T-helper 2 cell treated with Interferon-gamma antibody and Interleukin-4, amounts not matched to agents 100 ng/mL and 5 ng/mL, for 36 hours (primary cell): ENCODE data around the gene ZNF598. TPM values are rescaled to one million over a fixed set of nuclear protein-coding genes. Genes with fewer than 3 reads are reported as not detected.
"Not testable (repeated sequence)": the region's sequence is repeated elsewhere in the genome, so short reads cannot be mapped to it uniquely, and the experiment has no call there.

Experiments used
- intact Hi-C: fragments of 100-400 bp; cut with micrococcal nuclease; formaldehyde crosslinking; loops from one replicate; pipeline ENCODE4 v1.15.1; 2023
- total RNA-seq: library from RNA; stranded (reverse); gene quantifications from 2 replicates; pipeline ENCODE4 v1.2.3, GENCODE V29; 2022

Gene ZNF598
- total RNA-seq, 1 donor from 2014 or later: 63.6 TPM

- intact Hi-C loops: not testable (repeated sequence)
These were observed 47.2 kb downstream of the ZNF598 start for GRCh38 chr16:1962161-1963153.

- intact Hi-C loops: no loop called here
These were observed 48.0 kb downstream of the ZNF598 start for GRCh38 chr16:1961651-1962067.

GRCh38 chr16:1960665-1961630, 48.7 kb downstream of the ZNF598 start:
- intact Hi-C loops: no loop called here

GRCh38 chr16:1959269-1960039, 50.2 kb downstream of the ZNF598 start, which contains the start of gene NDUFB10:
Gene NDUFB10 (plus strand): TSS chr16:1959538. CDS start chr16:1959625, 87 bp downstream.
- intact Hi-C loops: loop anchor here (1.0 to 5.0 kb wide), 2 partner anchors 16 to 187 kb away; partner anchors contain the start of genes EME2, MRPS34, MSRB1 and NME3

- intact Hi-C loops: loop anchor here (1.0 to 5.0 kb wide), 2 partner anchors 15 to 186 kb away; partner anchors contain the start of genes EME2, MRPS34, MSRB1 and NME3
These were observed 50.8 kb downstream of the ZNF598 start for GRCh38 chr16:1958715-1959268.

GRCh38 chr16:1958143-1958491, 51.5 kb downstream of the ZNF598 start:
- intact Hi-C loops: loop anchor here (5.0 kb wide), 1 partner anchor 186 kb away; the partner anchor contains the start of genes EME2, MRPS34 and NME3

GRCh38 chr16:1957434-1958142, 52.0 kb downstream of the ZNF598 start:
- intact Hi-C loops: loop anchor here (5.0 kb wide), 1 partner anchor 185 kb away; the partner anchor contains the start of genes EME2, MRPS34 and NME3

- intact Hi-C loops: no loop called here
These were observed 55.9 kb downstream of the ZNF598 start for GRCh38 chr16:1953734-1954133.

GRCh38 chr16:1950559-1950958, 59.1 kb downstream of the ZNF598 start:
- intact Hi-C loops: no loop called here

GRCh38 chr16:1950047-1950446, 59.6 kb downstream of the ZNF598 start:
- intact Hi-C loops: no loop called here

GRCh38 chr16:1949507-1949906, 60.1 kb downstream of the ZNF598 start:
- intact Hi-C loops: no loop called here

Other genes starting within 250 kb of the ZNF598 start
- 33.3 and 34.3 TPM in 2 replicates for gene NME3, start 238.3 kb downstream of the ZNF598 start, total RNA-seq
- 29.2 and 34.1 TPM in 2 replicates for gene EME2, start 237.0 kb downstream of the ZNF598 start, total RNA-seq
- gene MRPS34, start 236.7 kb downstream of the ZNF598 start, total RNA-seq: 121 and 131 TPM in 2 replicates
- 29.5 and 32.7 TPM in 2 replicates for gene SPSB3, start 227.2 kb downstream of the ZNF598 start, total RNA-seq
- 55.1 and 55.6 TPM in 2 replicates for gene NUBP2, start 226.9 kb downstream of the ZNF598 start, total RNA-seq
- gene IGFALS, start 216.1 kb downstream of the ZNF598 start, total RNA-seq: 0.11 TPM in 1 of 2 replicates, not detected in the other
- 43.4 and 46.1 TPM in 2 replicates for gene HAGH, start 183.0 kb downstream of the ZNF598 start, total RNA-seq
- 10.5 and 11.6 TPM in 2 replicates for gene FAHD1, start 182.6 kb downstream of the ZNF598 start, total RNA-seq
- not detected in 2 replicates for gene MEIOB, start 137.7 kb downstream of the ZNF598 start, total RNA-seq
- gene HS3ST6, start 91.4 kb downstream of the ZNF598 start, total RNA-seq: not detected in 2 replicates
- 14.0 and 14.1 TPM in 2 replicates for gene MSRB1, start 66.6 kb downstream of the ZNF598 start, total RNA-seq
- not detected in 2 replicates for gene RPL3L, start 55.1 kb downstream of the ZNF598 start, total RNA-seq
- 119 and 123 TPM in 2 replicates for gene NDUFB10, start 50.3 kb downstream of the ZNF598 start, total RNA-seq
- gene RPS2, start 45.0 kb downstream of the ZNF598 start, total RNA-seq: 2,826 and 2,856 TPM in 2 replicates
- 0.18 TPM in 1 of 2 replicates, not detected in the other for gene RNF151, start 43.0 kb downstream of the ZNF598 start, total RNA-seq
- 36.7 and 38.2 TPM in 2 replicates for gene TBL3, start 37.8 kb downstream of the ZNF598 start, total RNA-seq
- 0.25 and 0.55 TPM in 2 replicates for gene NOXO1, start 28.4 kb downstream of the ZNF598 start, total RNA-seq
- 24.4 and 27.1 TPM in 2 replicates for gene GFER, start 25.6 kb downstream of the ZNF598 start, total RNA-seq
- 4.9 and 5.3 TPM in 2 replicates for gene SYNGR3, start 19.9 kb downstream of the ZNF598 start, total RNA-seq
- gene NPW, start 10.0 kb upstream of the ZNF598 start, total RNA-seq: 0.70 and 0.80 TPM in 2 replicates
- 2.2 and 3.1 TPM in 2 replicates for gene NHERF2, start 17.1 kb upstream of the ZNF598 start, total RNA-seq
- gene NTHL1, start 38.0 kb upstream of the ZNF598 start, total RNA-seq: 32.9 and 33.2 TPM in 2 replicates
- gene TSC2, start 38.2 kb upstream of the ZNF598 start, total RNA-seq: 96.9 and 110 TPM in 2 replicates
- 68.5 and 77.3 TPM in 2 replicates for gene PKD1, start 126.1 kb upstream of the ZNF598 start, total RNA-seq
- 0.59 TPM in 1 of 2 replicates, not detected in the other for gene RAB26, start 138.8 kb upstream of the ZNF598 start, total RNA-seq
- 57.6 and 62.8 TPM in 2 replicates for gene TRAF7, start 146.0 kb upstream of the ZNF598 start, total RNA-seq
- 0.16 and 0.20 TPM in 2 replicates for gene CASKIN1, start 186.8 kb upstream of the ZNF598 start, total RNA-seq
- 38.4 and 39.4 TPM in 2 replicates for gene MLST8, start 195.6 kb upstream of the ZNF598 start, total RNA-seq
- gene BRICD5, start 201.0 kb upstream of the ZNF598 start, total RNA-seq: 10.6 and 12.1 TPM in 2 replicates
- gene PGP, start 205.0 kb upstream of the ZNF598 start, total RNA-seq: 24.4 and 26.1 TPM in 2 replicates
- gene E4F1, start 213.8 kb upstream of the ZNF598 start, total RNA-seq: 30.3 and 30.9 TPM in 2 replicates
- 2.6 and 2.8 TPM in 2 replicates for gene DNASE1L2, start 226.6 kb upstream of the ZNF598 start, total RNA-seq
- 30.2 and 34.2 TPM in 2 replicates for gene ECI1, start 241.8 kb upstream of the ZNF598 start, total RNA-seq